ENCODE data around the gene FARSA.
A peak's percentile ranks its signal among the peaks of the same experiment; 100 is the strongest.
"Not testable (repeated sequence)": the region's sequence is repeated elsewhere in the genome, so short reads cannot be mapped to it uniquely, and the experiment has no call there.

Gene FARSA

DNA sequence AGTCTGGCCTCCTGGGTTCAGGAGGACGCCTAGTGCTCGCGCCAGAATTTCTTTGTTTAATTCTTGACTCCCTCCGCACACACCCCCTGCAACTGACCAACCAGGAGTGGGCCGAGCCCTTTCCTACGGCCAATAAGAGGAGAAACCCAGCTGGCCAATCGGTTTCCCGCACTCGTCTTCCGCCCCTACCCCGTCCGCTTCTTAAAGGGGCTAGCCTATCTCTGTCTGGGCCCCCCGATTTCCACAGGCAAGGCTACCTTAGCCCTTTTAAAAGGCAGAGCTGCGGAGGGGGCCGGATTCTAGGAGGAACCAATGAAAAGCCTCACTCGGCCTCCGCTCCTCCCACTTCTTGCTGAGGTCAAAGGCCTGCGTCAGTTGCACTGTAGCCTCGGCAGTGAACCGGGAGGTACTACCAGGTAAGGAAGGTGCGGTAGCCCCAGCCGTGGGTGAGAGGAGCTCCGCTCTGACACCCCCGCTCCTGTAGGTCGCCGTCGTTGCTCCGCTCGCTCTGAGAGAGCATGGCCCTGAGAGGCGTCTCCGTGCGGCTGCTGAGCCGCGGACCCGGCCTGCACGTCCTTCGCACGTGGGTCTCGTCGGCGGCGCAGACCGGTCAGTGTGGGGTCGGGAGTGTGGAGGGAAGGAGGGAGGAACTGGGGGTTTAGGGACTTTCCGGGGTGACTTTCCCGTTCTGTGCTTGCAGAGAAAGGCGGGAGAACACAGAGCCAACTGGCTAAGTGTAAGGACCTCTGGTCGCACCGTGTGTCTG, 42.5 kb downstream of the FARSA start, which contains the start of gene GCDH:
Gene GCDH, plus strand, starts transcription at position 374 of the 766 bp plus-strand sequence. Its CDS starts 145 bp downstream, at position 519.
- H3K36me3 ChIP-seq (ENCODE audit: control insufficient read depth in 1 of 2, insufficient read depth in 2 of 2, low read length in 2 of 2) = peaks cover 2 to 17% of the 10 kb centered on the region in 2 donors
- peak within 1 kb of the TSS; percentile 99 for H3K4me3 ChIP-seq (ENCODE audit: low read depth in 1 of 2, low read length in 2 of 2)
- no peaks in the 10 kb centered on the region for H3K9me3 ChIP-seq (ENCODE audit: control insufficient read depth in 1 of 2, low read length in 2 of 2)
- peak within 1 kb of the TSS; percentile 32 for H3K27ac ChIP-seq (ENCODE audit: low read depth, low read length)
- H3K9ac ChIP-seq (ENCODE audit: low read depth in 1 of 2, low read length in 2 of 2) = peak within 1 kb of the TSS; percentile 86 to 87
- peaks cover 12 to 14% of the 10 kb centered on the region in 2 donors for H3K4me1 ChIP-seq (ENCODE audit: control insufficient read depth in 1 of 2, insufficient read depth in 2 of 2, low read length in 2 of 2)
- no peaks in the 10 kb centered on the region for H3K27me3 ChIP-seq (ENCODE audit: control insufficient read depth in 1 of 2, insufficient read depth in 2 of 2, low read length in 2 of 2)

DNA sequence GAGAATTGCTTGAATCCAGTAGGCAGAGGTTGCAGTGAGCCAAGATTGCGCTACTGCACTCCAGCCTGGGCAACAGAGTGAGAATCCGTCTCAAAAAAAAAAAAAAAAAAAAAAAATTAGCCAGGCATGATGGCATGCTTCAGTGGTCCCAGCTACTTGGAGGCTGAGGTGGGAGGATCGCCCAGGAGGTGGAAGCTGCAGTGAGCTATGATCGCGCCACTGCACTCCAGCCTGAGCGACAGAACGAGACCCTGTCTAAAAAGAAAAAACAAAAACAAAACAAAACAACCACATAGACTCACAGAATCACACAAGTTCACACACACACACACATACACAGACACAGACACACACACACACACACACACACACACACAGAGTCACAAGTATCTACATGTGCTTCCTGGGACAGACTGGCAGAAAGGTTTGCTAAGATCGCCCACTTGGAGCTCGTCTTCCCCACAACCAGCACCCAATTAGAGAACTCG, 43.2 kb downstream of the FARSA start:
- Histone ChIP-seq H3K36me3 (ENCODE audit: control insufficient read depth in 1 of 2, insufficient read depth in 2 of 2, low read length in 2 of 2) (peaks cover 0 to 17% of the 10 kb centered on the region in 2 donors), H3K4me3 (ENCODE audit: low read depth in 1 of 2, low read length in 2 of 2) (peak overlapping the region; percentile 70 to 99), H3K9ac (ENCODE audit: low read depth in 1 of 2, low read length in 2 of 2) (peak overlapping the region in 1 of 2 donors; percentile 2), H3K4me1 (ENCODE audit: control insufficient read depth in 1 of 2, insufficient read depth in 2 of 2, low read length in 2 of 2) (peaks cover 12 to 17% of the 10 kb centered on the region in 2 donors)
- H3K27me3 ChIP-seq (ENCODE audit: control insufficient read depth in 1 of 2, insufficient read depth in 2 of 2, low read length in 2 of 2); H3K27ac ChIP-seq (ENCODE audit: low read depth, low read length); H3K9me3 ChIP-seq (ENCODE audit: control insufficient read depth in 1 of 2, low read length in 2 of 2): not testable (repeated sequence)

DNA sequence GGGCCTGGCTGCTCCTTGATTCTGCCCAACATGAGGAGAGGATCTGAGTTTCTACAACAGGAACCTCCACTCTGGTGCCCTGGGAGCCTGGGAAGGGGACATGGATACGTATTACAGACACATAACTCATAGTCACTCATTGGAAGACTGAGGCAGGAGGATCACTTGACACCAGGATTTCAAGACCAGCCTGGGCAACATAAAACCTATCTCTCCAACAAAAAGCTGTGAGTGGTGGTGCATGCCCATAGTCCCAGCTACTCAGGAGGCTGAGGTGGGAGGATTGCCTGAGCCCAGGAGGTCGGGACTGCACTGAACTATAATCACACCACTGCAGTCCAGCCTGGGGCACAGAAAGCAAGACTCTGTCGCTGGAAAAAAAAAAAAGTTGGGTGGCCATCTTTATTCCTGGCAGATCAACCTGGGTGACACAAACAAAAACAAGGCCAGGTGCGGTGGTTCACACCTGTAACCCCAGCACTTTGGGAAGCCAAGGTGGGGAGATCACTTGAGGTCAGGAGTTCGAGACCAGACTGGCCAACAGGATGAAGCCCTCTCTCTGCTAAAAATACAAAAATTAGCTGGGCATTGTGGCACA, 45.4 kb downstream of the FARSA start:
- Histone ChIP-seq H3K27ac (ENCODE audit: low read depth, low read length) (no peak overlapping the region), H3K36me3 (ENCODE audit: control insufficient read depth in 1 of 2, insufficient read depth in 2 of 2, low read length in 2 of 2) (no peaks in the 10 kb centered on the region), H3K27me3 (ENCODE audit: control insufficient read depth in 1 of 2, insufficient read depth in 2 of 2, low read length in 2 of 2) (no peaks in the 10 kb centered on the region), H3K9me3 (ENCODE audit: control insufficient read depth in 1 of 2, low read length in 2 of 2) (peaks cover 8 to 13% of the 10 kb centered on the region in 2 donors), H3K9ac (ENCODE audit: low read depth in 1 of 2, low read length in 2 of 2) (no peak overlapping the region), H3K4me3 (ENCODE audit: low read depth in 1 of 2, low read length in 2 of 2) (no peak overlapping the region), H3K4me1 (ENCODE audit: control insufficient read depth in 1 of 2, insufficient read depth in 2 of 2, low read length in 2 of 2) (peaks cover 12 to 25% of the 10 kb centered on the region in 2 donors)

DNA sequence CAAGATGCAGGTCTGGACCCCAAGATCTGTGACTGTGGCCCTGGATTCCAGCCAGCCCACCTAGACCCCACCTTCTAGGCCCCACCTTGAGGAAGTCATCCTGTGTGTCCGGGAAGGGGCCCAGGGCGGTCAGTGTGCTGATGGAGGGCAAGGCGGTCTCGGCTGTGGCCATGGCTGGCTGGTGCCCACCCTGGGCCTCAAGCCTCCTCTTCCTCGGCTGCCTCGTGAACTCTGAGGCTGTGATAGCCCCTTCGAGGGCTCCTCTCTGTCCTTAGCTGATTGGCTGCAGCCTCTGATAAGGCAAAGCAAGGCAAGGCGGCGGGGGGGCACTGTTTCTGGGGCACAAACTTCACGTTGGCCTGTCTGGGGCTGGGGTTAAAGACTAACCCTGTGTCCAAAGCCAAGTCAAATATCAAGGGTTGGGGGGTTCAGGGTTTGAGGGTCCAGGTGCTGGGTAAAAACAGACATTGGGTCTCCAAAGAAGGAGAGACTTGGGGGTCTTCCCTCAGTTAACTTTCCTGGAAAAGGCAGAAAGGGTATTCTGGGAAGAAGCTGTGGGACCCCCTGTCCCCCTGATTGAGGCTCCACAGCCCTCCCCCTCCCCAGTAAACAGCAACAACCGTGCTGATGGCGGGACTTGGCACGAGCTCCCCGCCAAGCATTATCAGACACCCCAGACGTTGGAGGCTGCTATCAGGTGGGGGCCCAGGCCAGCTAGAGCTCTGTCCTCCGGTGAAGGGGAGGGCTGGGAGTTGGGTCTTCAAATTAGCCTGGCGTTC, 46.4 kb downstream of the FARSA start, which contains the start of gene KLF1:
Gene KLF1, minus strand, starts transcription at position 233 of the 779 bp plus-strand sequence. Its CDS starts 61 bp downstream, at position 172.
- Histone ChIP-seq H3K36me3 (ENCODE audit: control insufficient read depth in 1 of 2, insufficient read depth in 2 of 2, low read length in 2 of 2) (no peaks in the 10 kb centered on the region), H3K4me3 (ENCODE audit: low read depth in 1 of 2, low read length in 2 of 2) (peak within 1 kb of the TSS; percentile 51 to 67), H3K4me1 (ENCODE audit: control insufficient read depth in 1 of 2, insufficient read depth in 2 of 2, low read length in 2 of 2) (peaks cover 12 to 25% of the 10 kb centered on the region in 2 donors), H3K27me3 (ENCODE audit: control insufficient read depth in 1 of 2, insufficient read depth in 2 of 2, low read length in 2 of 2) (no peaks in the 10 kb centered on the region), H3K9me3 (ENCODE audit: control insufficient read depth in 1 of 2, low read length in 2 of 2) (peaks cover 8 to 13% of the 10 kb centered on the region in 2 donors), H3K27ac (ENCODE audit: low read depth, low read length) (no peak within 1 kb of the TSS), H3K9ac (ENCODE audit: low read depth in 1 of 2, low read length in 2 of 2) (peak within 1 kb of the TSS; percentile 6 to 38)

DNA sequence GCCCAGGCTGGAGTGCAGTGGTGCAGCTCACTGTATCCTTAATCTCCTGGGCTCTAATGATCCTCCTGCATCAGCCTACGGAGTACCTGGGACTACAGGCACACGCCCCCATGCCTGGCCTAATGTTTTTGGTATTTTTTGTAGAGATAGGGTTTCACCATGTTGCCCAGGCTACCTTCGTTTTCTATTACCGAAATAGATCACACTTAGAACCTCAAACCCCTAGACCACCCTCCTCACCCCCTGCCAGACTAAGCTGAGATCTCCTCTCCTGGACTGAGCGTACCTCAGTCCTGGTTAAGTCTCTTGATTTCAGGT, 46.9 kb downstream of the FARSA start:
- H3K9me3 ChIP-seq (ENCODE audit: control insufficient read depth in 1 of 2, low read length in 2 of 2) = peaks cover 8 to 13% of the 10 kb centered on the region in 2 donors
- no peaks in the 10 kb centered on the region for H3K27me3 ChIP-seq (ENCODE audit: control insufficient read depth in 1 of 2, insufficient read depth in 2 of 2, low read length in 2 of 2)
- H3K36me3 ChIP-seq (ENCODE audit: control insufficient read depth in 1 of 2, insufficient read depth in 2 of 2, low read length in 2 of 2) = no peaks in the 10 kb centered on the region
- H3K4me1 ChIP-seq (ENCODE audit: control insufficient read depth in 1 of 2, insufficient read depth in 2 of 2, low read length in 2 of 2) = peaks cover 7 to 20% of the 10 kb centered on the region in 2 donors
- no peak overlapping the region for H3K4me3 ChIP-seq (ENCODE audit: low read depth in 1 of 2, low read length in 2 of 2)
- H3K9ac ChIP-seq (ENCODE audit: low read depth in 1 of 2, low read length in 2 of 2) = no peak overlapping the region
- H3K27ac ChIP-seq (ENCODE audit: low read depth, low read length) = no peak overlapping the region

DNA sequence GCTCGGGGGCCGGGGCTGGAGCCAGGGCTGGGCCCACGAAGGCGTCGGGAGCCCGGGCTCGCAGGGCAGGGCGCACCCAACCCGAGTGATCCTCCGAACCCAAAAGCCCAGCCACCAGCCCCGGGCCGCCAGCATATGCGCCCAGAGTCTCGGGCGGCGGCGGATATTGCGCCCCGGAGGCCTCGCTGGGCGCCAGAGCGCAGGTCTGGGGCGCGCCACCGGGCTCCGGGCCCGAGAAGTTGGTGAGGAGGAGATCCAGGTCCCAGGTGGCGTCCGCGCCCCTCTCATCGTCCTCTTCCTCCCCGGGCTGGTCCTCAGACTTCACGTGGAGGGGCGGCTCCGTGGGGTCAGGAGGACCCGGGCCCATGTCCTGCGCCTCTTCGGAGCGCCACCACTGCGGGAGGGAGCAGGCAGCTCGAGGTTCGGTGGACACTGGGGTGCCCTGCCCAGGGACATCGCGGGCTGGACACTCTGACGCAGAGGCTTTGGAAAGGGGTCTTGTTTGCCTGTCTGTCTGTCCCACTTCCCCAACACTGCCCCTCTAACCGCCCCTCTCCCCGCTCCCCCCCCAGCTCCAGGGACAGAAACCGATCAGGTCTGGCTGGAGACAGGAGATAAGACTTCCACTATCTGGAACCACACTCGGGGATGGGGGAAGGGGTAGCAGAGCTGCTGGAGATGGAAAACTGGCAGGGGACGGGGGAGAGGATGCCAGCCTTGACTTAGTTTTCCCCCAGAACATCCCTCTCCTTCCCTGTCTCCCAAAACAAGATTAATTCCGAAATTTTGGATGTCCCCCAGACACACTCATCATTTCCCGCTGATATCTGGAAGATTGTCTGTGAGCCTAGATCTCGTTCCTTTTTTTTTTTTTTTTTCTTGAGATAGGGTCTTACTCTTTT, 47.5 kb downstream of the FARSA start:
- H3K4me1 ChIP-seq (ENCODE audit: control insufficient read depth in 1 of 2, insufficient read depth in 2 of 2, low read length in 2 of 2) = peaks cover 4 to 14% of the 10 kb centered on the region in 2 donors
- H3K27me3 ChIP-seq (ENCODE audit: control insufficient read depth in 1 of 2, insufficient read depth in 2 of 2, low read length in 2 of 2) = no peaks in the 10 kb centered on the region
- no peaks in the 10 kb centered on the region for H3K36me3 ChIP-seq (ENCODE audit: control insufficient read depth in 1 of 2, insufficient read depth in 2 of 2, low read length in 2 of 2)
- no peak overlapping the region for H3K27ac ChIP-seq (ENCODE audit: low read depth, low read length)
- peak overlapping the region; percentile 51 to 67 for H3K4me3 ChIP-seq (ENCODE audit: low read depth in 1 of 2, low read length in 2 of 2)
- H3K9ac ChIP-seq (ENCODE audit: low read depth in 1 of 2, low read length in 2 of 2) = peak overlapping the region; percentile 6 to 38
- peaks cover 8 to 13% of the 10 kb centered on the region in 2 donors for H3K9me3 ChIP-seq (ENCODE audit: control insufficient read depth in 1 of 2, low read length in 2 of 2)

DNA sequence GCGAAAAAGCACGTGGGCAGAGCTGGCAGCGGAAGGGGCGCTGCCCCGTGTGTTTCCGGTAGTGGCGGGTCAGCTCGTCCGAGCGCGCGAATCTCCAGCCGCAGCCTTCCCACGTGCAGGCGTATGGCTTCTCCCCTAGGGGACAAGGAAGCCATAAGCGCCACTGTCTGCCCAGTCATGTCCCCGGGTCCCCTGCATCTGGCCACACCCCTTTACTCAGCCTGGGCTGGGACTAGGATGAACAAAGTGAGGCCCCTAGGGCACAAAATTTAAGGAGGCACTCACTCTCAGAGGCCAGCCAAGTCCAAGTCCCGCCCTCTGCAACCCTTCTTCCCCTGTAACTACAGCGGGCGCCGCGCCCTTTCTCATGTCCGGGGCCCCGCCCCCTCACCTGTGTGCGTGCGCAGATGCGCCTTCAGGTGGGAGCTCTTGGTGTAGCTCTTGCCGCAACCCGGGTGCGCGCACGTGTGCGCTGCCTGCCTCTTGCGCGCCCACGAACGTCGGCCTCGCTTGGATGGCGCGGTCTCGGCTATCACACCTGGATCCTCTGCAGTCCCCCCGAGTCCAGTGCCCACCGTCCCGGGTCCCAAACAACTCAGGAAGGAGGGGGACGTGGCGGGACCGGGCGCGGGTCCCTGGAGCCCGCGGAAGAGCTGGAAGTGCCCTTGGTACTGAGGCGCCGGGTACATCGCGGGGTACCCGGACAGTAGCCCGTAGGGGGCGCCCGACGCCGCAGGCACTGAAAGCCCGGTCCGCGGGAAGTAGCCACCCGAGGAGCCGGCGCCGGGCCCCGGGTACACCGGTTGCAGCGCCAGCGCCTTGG, 48.4 kb downstream of the FARSA start:
- Histone ChIP-seq H3K36me3 (ENCODE audit: control insufficient read depth in 1 of 2, insufficient read depth in 2 of 2, low read length in 2 of 2) (no peaks in the 10 kb centered on the region), H3K27ac (ENCODE audit: low read depth, low read length) (no peak overlapping the region), H3K4me3 (ENCODE audit: low read depth in 1 of 2, low read length in 2 of 2) (peak overlapping the region; percentile 61 to 67), H3K9ac (ENCODE audit: low read depth in 1 of 2, low read length in 2 of 2) (peak overlapping the region; percentile 6 to 38), H3K9me3 (ENCODE audit: control insufficient read depth in 1 of 2, low read length in 2 of 2) (peaks cover 8 to 13% of the 10 kb centered on the region in 2 donors), H3K4me1 (ENCODE audit: control insufficient read depth in 1 of 2, insufficient read depth in 2 of 2, low read length in 2 of 2) (peaks cover 0 to 18% of the 10 kb centered on the region in 2 donors), H3K27me3 (ENCODE audit: control insufficient read depth in 1 of 2, insufficient read depth in 2 of 2, low read length in 2 of 2) (no peaks in the 10 kb centered on the region)

DNA sequence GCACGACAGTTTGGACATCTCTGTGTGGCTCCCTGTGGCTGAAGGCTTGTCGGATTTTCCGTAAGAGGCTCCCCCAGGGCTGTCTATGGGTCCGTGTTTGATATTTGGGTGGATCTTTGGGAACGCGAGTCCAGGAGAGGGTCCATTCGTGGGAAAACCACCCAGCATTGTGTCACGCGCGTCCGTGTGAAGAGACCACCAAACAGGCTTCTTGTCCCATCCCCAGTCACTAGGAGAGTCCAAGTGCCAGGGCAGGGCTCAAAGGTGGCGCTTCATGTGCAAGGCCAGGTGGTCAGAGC, 48.9 kb downstream of the FARSA start:
- peaks cover 8 to 13% of the 10 kb centered on the region in 2 donors for H3K9me3 ChIP-seq (ENCODE audit: control insufficient read depth in 1 of 2, low read length in 2 of 2)
- peak overlapping the region; percentile 61 to 67 for H3K4me3 ChIP-seq (ENCODE audit: low read depth in 1 of 2, low read length in 2 of 2)
- H3K4me1 ChIP-seq (ENCODE audit: control insufficient read depth in 1 of 2, insufficient read depth in 2 of 2, low read length in 2 of 2) = peaks cover 0 to 18% of the 10 kb centered on the region in 2 donors
- H3K27ac ChIP-seq (ENCODE audit: low read depth, low read length) = no peak overlapping the region
- no peaks in the 10 kb centered on the region for H3K36me3 ChIP-seq (ENCODE audit: control insufficient read depth in 1 of 2, insufficient read depth in 2 of 2, low read length in 2 of 2)
- H3K27me3 ChIP-seq (ENCODE audit: control insufficient read depth in 1 of 2, insufficient read depth in 2 of 2, low read length in 2 of 2) = no peaks in the 10 kb centered on the region
- no peak overlapping the region for H3K9ac ChIP-seq (ENCODE audit: low read depth in 1 of 2, low read length in 2 of 2)

DNA sequence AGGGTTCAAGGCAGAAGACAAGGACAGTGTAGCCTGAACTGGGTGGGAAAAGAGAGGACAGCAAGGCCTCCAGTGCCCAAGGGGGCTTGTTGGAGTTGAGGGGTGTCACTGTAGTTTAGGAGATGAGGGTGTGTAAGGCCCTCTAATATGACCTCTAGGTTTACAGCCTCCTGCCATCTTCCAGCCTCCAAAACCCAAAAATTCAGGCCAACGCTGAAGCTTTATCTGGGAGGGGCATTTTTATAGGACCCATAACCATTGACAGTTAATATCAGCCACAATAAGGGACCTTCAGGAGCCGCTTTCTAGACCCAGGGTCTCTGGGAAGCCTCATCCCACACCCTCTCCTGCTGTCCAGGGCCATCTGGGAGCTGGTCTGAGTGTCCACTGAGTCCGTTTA, 49.3 kb downstream of the FARSA start:
- Histone ChIP-seq H3K4me1 (ENCODE audit: control insufficient read depth in 1 of 2, insufficient read depth in 2 of 2, low read length in 2 of 2) (peaks cover 0 to 18% of the 10 kb centered on the region in 2 donors), H3K36me3 (ENCODE audit: control insufficient read depth in 1 of 2, insufficient read depth in 2 of 2, low read length in 2 of 2) (no peaks in the 10 kb centered on the region), H3K4me3 (ENCODE audit: low read depth in 1 of 2, low read length in 2 of 2) (peak overlapping the region in 1 of 2 donors; percentile 61), H3K9me3 (ENCODE audit: control insufficient read depth in 1 of 2, low read length in 2 of 2) (peaks cover 8 to 13% of the 10 kb centered on the region in 2 donors), H3K27me3 (ENCODE audit: control insufficient read depth in 1 of 2, insufficient read depth in 2 of 2, low read length in 2 of 2) (no peaks in the 10 kb centered on the region), H3K9ac (ENCODE audit: low read depth in 1 of 2, low read length in 2 of 2) (no peak overlapping the region), H3K27ac (ENCODE audit: low read depth, low read length) (no peak overlapping the region)

All from duodenal mucosa (tissue), 2 donors.